SK-N-SH treated with all-trans-retinoic acid at 6 μM for 48 hours (cell line): Measurements from ENCODE around the gene MYO5B.
"Not testable (repeated sequence)": the region's sequence is repeated elsewhere in the genome, so short reads cannot be mapped to it uniquely, and the experiment has no call there.

Experiments
- ATAC-seq: fragments of 200-7000 bp; cut with Tn5 transposase; 3 replicates; pipeline ENCODE4 v1.9.1; 2020; ENCODE audit warnings: mild to moderate bottlenecking, moderate library complexity
- ARNTL ChIP-seq: fragments of 450-650 bp; formaldehyde crosslinking; IDR thresholded peaks from 2 replicates; pipeline ENCODE4 v1.5.0; 2020; ENCODE audit warnings: low read depth, mild to moderate bottlenecking, moderate library complexity, borderline replicate concordance
- BACH2 ChIP-seq: fragments of 250-450 bp; sonication (Bioruptor Pico); IDR thresholded peaks from 2 replicates; pipeline ENCODE4 v1.9.0; 2021; ENCODE audit warnings: mild to moderate bottlenecking, borderline replicate concordance
- CSDC2 ChIP-seq: fragments of 250-450 bp; sonication (Bioruptor Pico); IDR thresholded peaks from 2 replicates; pipeline ENCODE4 v1.5.0; 2020; ENCODE audit warnings: mild to moderate bottlenecking, moderate library complexity
- ESRRG ChIP-seq: fragments of 250-450 bp; sonication (Bioruptor Pico); IDR thresholded peaks from 2 replicates; pipeline ENCODE4 v1.6.1; 2021; ENCODE audit warnings: mild to moderate bottlenecking
- GLIS3 ChIP-seq: fragments of 250-450 bp; sonication (Bioruptor Pico); IDR thresholded peaks from 2 replicates; pipeline ENCODE4 v1.5.0; 2020; ENCODE audit warnings: mild to moderate bottlenecking, moderate library complexity
- ISL1 ChIP-seq: fragments of 250-450 bp; sonication (Bioruptor Pico); IDR thresholded peaks from 2 replicates; pipeline ENCODE4 v2.1.2; 2022; ENCODE audit warnings: mild to moderate bottlenecking, moderate library complexity
- OSR1 ChIP-seq: fragments of 250-450 bp; sonication (Bioruptor Pico); IDR thresholded peaks from 2 replicates; pipeline ENCODE4 v1.8.0; 2022; ENCODE audit warnings: moderate library complexity, mild to moderate bottlenecking, inconsistent platforms
- PPARA ChIP-seq: fragments of 250-450 bp; sonication (Bioruptor Pico); IDR thresholded peaks from 2 replicates; pipeline ENCODE4 v1.5.0; 2020; ENCODE audit warnings: mild to moderate bottlenecking, borderline replicate concordance
- RARB ChIP-seq: fragments of 250-450 bp; sonication (Bioruptor Pico); IDR thresholded peaks from 2 replicates; pipeline ENCODE4 v1.8.0; 2021; ENCODE audit warnings: mild to moderate bottlenecking, moderate library complexity
- SNAI2 ChIP-seq: fragments of 250-450 bp; sonication (Bioruptor Pico); IDR thresholded peaks from 2 replicates; pipeline ENCODE4 v1.5.0; 2020; ENCODE audit warnings: mild to moderate bottlenecking, moderate library complexity
- TCF4 ChIP-seq: fragments of 250-450 bp; sonication (Bioruptor Pico); IDR thresholded peaks from 2 replicates; pipeline ENCODE4 v1.8.0; 2021; ENCODE audit warnings: mild to moderate bottlenecking, moderate library complexity, borderline replicate concordance
- TOX ChIP-seq: fragments of 250-450 bp; sonication (Bioruptor Pico); IDR thresholded peaks from 2 replicates; pipeline ENCODE4 v1.8.0; 2021; ENCODE audit warnings: mild to moderate bottlenecking, moderate library complexity, borderline replicate concordance
- ZC3H10 ChIP-seq: fragments of 250-450 bp; sonication (Bioruptor Pico); IDR thresholded peaks from 2 replicates; pipeline ENCODE4 v1.5.1; 2021; ENCODE audit warnings: mild to moderate bottlenecking, moderate library complexity
- ZFP3 ChIP-seq: fragments of 250-450 bp; sonication (Bioruptor Pico); IDR thresholded peaks from 2 replicates; pipeline ENCODE4 v1.5.0; 2020; ENCODE audit warnings: mild to moderate bottlenecking, moderate library complexity
- ZFP30 ChIP-seq: fragments of 450-650 bp; formaldehyde crosslinking; IDR thresholded peaks from 2 replicates; pipeline ENCODE4 v1.5.0; 2022; ENCODE audit warnings: mild to moderate bottlenecking, moderate library complexity
- ZNF565 ChIP-seq: fragments of 450-650 bp; formaldehyde crosslinking; conservative IDR thresholded peaks from 2 replicates; pipeline ENCODE4 v1.5.0; 2020; ENCODE audit warnings: low read depth, mild to moderate bottlenecking, moderate library complexity
- ZNF70 ChIP-seq: fragments of 450-650 bp; formaldehyde crosslinking; IDR thresholded peaks from 2 replicates; pipeline ENCODE4 v1.5.0; 2020; ENCODE audit warnings: mild to moderate bottlenecking, moderate library complexity
- ZNF8 ChIP-seq: fragments of 450-650 bp; formaldehyde crosslinking; IDR thresholded peaks from 2 replicates; pipeline ENCODE4 v1.5.0; 2020; ENCODE audit warnings: mild to moderate bottlenecking, moderate library complexity
- TF ChIP-seq, protein P1 (sequence below): fragments of 250-450 bp; sonication (Bioruptor Pico); IDR thresholded peaks from 2 replicates; pipeline ENCODE4 v1.5.1; 2020; ENCODE audit warnings: low read depth, mild to moderate bottlenecking, moderate library complexity
- TF ChIP-seq, protein P2 (sequence below): fragments of 250-450 bp; sonication (Bioruptor Pico); IDR thresholded peaks from 2 replicates; pipeline ENCODE4 v1.8.0; 2021; ENCODE audit warnings: low read depth, mild to moderate bottlenecking, moderate library complexity, borderline replicate concordance
- TF ChIP-seq, protein P3 (sequence below): fragments of 250-450 bp; sonication (Bioruptor Pico); IDR thresholded peaks from 2 replicates; pipeline ENCODE4 v1.5.1; 2021; ENCODE audit warnings: mild to moderate bottlenecking, moderate library complexity
- TF ChIP-seq, protein P4 (sequence below): fragments of 250-450 bp; sonication (Bioruptor Pico); IDR thresholded peaks from 2 replicates; pipeline ENCODE4 v1.8.0; 2020; ENCODE audit warnings: mild to moderate bottlenecking, moderate library complexity, borderline replicate concordance

Gene MYO5B

DNA sequence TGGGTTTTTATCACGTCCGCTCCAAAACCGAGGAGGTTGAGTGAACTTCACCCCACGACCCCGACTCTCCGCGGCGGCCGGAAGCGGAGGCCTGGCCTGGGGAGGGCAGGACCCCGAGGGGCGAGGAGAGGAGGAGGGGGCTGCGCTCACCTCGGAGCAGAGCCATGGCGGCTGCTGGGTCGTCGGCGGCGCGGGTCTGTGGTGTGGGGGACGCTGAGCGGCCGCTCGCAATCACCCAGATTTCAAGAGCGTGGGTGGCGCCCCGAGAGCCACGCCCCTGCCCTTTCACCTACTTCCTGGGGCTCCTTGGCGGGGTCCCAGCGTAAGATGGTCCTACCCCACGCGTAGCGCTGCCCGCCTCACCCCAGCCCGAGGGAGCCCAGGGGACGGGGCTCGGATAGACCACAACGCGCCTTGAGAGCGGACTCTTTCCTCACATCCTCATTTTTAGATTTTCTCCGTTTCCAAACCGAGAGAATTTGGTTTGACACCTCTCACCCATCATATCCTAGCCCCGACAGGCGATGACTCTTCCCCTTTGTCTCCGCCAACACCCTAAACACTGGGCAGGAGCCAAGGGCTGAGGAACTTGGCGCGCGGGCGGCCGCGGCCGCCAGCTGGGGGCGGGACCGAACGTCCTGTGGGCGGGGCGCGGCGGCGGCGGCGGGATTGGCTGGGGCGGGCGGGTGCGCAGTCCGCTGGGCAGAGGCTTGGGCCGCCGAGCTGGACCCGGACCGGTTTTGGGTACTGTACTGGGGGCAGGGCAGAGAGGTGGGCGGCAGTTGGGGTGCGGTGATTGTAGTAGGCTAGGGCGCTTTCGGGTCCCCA is 381.4 kb downstream of the MYO5B start, which contains the start of gene ACAA2:
Gene ACAA2, minus strand, starts transcription at position 215 of the 828 bp plus-strand sequence. Its CDS starts 49 bp downstream, at position 166.
- TF ChIP-seq OSR1 (CRISPR knock-in tag) = no peak
- no peak for TF ChIP-seq ZFP3 (CRISPR knock-in tag)
- no peak for TF ChIP-seq BACH2 (CRISPR knock-in tag)
- peak; percentile 75; the same call in 1 of the 2 replicates for TF ChIP-seq PPARA (CRISPR knock-in tag)
- peak; percentile 90 for ATAC-seq

DNA sequence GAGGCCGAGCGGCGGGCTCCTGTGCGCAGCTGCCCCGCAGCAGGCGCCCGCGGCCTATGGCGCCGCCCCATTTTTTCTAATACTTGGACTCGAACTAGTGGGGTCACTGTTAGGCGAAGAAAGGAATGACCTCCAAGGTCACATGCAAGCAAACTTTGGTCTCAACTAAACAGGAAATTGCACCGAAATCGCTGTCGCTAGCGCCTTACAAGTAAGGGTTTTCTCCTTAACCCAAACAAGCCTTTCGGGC is 382.0 kb downstream of the MYO5B start:
- TF ChIP-seq, protein P1, sequence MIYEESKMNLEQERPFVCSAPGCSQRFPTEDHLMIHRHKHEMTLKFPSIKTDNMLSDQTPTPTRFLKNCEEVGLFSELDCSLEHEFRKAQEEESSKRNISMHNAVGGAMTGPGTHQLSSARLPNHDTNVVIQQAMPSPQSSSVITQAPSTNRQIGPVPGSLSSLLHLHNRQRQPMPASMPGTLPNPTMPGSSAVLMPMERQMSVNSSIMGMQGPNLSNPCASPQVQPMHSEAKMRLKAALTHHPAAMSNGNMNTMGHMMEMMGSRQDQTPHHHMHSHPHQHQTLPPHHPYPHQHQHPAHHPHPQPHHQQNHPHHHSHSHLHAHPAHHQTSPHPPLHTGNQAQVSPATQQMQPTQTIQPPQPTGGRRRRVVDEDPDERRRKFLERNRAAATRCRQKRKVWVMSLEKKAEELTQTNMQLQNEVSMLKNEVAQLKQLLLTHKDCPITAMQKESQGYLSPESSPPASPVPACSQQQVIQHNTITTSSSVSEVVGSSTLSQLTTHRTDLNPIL (CRISPR knock-in tag) = no peak
- TF ChIP-seq GLIS3 (CRISPR knock-in tag) (no peak), SNAI2 (CRISPR knock-in tag) (no peak), ARNTL (CRISPR knock-in tag) (no peak), ZNF70 (CRISPR knock-in tag) (no peak), ZFP3 (CRISPR knock-in tag) (no peak), RARB (CRISPR knock-in tag) (no peak), CSDC2 (CRISPR knock-in tag) (no peak), ZC3H10 (CRISPR knock-in tag) (no peak), ZNF565 (CRISPR knock-in tag) (no peak), TCF4 (CRISPR knock-in tag) (no peak), ESRRG (CRISPR knock-in tag) (no peak), ZFP30 (CRISPR knock-in tag) (no peak), OSR1 (CRISPR knock-in tag) (no peak), PPARA (CRISPR knock-in tag) (no peak)
- ATAC-seq = peak; percentile 5

DNA sequence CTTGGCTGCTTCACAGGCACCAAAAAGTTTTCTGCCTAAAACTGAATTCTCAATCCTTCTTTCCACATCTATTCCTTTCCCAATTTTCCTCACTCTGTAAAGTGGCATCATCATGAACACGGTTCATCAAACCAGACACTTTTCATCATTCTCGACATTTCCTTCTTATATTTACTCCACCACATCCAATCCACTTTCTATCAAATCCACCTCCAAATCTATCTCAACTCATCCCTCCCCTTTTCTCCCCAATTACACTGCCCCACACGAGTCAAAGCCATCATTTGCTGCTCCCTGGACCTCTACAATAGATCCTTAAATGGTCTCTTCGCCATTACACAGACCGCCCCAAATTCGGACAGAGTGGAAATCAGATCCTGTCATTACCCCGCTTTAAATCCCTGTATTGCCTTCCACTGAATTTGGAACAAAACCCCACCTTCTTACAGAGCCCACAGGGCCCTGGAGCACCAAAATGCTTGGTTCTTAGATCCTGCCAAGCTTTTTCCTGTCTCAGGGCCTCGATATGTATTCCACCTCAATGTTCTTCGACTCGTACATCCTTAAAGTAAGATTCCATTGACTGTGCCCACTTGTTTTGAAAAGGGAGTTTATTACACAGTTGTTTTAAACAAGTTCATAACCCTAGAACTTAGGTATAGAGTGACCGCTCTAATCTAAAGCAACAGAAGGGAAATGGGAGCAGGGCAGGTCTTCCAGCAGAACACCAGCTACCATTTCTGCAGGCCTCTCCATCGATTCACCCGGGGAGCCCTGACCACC is 382.5 kb downstream of the MYO5B start:
- ATAC-seq = peak; percentile 75
- TF ChIP-seq ISL1 (CRISPR knock-in tag) (no peak), ZNF70 (CRISPR knock-in tag) (no peak), GLIS3 (CRISPR knock-in tag) (no peak)
- TF ChIP-seq, all 23 proteins: peak for 0

DNA sequence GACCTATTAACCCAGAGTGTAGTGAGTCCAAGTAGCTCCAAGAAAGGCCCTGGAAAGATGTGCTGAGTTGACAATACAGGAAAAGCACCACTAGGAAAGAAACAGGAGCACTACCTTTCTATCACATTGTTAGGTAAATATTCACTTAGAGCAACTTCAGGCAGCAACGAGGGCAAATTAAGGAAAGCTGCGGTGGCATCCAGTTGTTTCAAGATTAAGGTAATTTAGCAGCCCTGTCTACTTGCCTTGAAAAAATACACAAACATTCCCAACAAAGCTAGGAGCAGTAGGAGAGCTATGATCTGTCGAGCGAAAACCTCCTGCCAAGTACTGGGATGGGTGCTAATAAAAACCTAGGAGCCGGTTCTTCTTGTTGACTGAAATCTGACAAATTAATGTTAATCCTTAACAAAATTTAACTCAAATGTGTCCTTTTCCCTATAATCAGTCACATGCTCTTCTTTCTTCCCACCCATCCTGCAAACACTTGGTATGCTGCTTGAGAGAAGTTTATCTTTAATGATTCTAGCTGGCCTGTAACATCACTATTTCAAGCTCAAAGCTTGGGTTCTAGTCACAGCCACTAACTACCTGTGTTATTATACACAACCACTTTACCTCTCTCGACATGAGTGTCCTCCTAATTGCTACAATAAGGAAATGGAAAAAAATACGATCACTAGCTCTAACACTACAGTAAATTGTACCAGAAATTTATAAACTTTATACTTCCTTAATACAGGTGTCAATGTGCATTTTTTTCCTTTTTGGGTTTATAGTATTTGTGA is 383.6 kb downstream of the MYO5B start:
- no peak for ATAC-seq
- TF ChIP-seq, protein P2, sequence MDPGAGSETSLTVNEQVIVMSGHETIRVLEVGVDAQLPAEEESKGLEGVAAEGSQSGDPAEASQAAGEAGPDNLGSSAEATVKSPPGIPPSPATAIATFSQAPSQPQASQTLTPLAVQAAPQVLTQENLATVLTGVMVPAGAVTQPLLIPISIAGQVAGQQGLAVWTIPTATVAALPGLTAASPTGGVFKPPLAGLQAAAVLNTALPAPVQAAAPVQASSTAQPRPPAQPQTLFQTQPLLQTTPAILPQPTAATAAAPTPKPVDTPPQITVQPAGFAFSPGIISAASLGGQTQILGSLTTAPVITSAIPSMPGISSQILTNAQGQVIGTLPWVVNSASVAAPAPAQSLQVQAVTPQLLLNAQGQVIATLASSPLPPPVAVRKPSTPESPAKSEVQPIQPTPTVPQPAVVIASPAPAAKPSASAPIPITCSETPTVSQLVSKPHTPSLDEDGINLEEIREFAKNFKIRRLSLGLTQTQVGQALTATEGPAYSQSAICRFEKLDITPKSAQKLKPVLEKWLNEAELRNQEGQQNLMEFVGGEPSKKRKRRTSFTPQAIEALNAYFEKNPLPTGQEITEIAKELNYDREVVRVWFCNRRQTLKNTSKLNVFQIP (CRISPR knock-in tag) = no peak
- TF ChIP-seq ZNF8 (CRISPR knock-in tag) = no peak
- TF ChIP-seq, protein P1 (CRISPR knock-in tag) = no peak
- TF ChIP-seq OSR1 (CRISPR knock-in tag) = no peak
- TF ChIP-seq CSDC2 (CRISPR knock-in tag) = no peak
- TF ChIP-seq ZNF70 (CRISPR knock-in tag) = no peak
- TF ChIP-seq, protein P3, sequence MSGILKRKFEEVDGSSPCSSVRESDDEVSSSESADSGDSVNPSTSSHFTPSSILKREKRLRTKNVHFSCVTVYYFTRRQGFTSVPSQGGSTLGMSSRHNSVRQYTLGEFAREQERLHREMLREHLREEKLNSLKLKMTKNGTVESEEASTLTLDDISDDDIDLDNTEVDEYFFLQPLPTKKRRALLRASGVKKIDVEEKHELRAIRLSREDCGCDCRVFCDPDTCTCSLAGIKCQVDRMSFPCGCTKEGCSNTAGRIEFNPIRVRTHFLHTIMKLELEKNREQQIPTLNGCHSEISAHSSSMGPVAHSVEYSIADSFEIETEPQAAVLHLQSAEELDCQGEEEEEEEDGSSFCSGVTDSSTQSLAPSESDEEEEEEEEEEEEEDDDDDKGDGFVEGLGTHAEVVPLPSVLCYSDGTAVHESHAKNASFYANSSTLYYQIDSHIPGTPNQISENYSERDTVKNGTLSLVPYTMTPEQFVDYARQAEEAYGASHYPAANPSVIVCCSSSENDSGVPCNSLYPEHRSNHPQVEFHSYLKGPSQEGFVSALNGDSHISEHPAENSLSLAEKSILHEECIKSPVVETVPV (CRISPR knock-in tag) = no peak
- TF ChIP-seq TOX (CRISPR knock-in tag) = no peak
- TF ChIP-seq ZFP30 (CRISPR knock-in tag) = no peak
- TF ChIP-seq ZFP3 (CRISPR knock-in tag) = no peak
- TF ChIP-seq ISL1 (CRISPR knock-in tag) = no peak
- no peak for TF ChIP-seq RARB (CRISPR knock-in tag)
- no peak for TF ChIP-seq ZNF565 (CRISPR knock-in tag)
- TF ChIP-seq BACH2 (CRISPR knock-in tag) = no peak
- no peak for TF ChIP-seq ZC3H10 (CRISPR knock-in tag)
- TF ChIP-seq, protein P4, sequence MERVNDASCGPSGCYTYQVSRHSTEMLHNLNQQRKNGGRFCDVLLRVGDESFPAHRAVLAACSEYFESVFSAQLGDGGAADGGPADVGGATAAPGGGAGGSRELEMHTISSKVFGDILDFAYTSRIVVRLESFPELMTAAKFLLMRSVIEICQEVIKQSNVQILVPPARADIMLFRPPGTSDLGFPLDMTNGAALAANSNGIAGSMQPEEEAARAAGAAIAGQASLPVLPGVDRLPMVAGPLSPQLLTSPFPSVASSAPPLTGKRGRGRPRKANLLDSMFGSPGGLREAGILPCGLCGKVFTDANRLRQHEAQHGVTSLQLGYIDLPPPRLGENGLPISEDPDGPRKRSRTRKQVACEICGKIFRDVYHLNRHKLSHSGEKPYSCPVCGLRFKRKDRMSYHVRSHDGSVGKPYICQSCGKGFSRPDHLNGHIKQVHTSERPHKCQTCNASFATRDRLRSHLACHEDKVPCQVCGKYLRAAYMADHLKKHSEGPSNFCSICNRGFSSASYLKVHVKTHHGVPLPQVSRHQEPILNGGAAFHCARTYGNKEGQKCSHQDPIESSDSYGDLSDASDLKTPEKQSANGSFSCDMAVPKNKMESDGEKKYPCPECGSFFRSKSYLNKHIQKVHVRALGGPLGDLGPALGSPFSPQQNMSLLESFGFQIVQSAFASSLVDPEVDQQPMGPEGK (CRISPR knock-in tag) = no peak

DNA sequence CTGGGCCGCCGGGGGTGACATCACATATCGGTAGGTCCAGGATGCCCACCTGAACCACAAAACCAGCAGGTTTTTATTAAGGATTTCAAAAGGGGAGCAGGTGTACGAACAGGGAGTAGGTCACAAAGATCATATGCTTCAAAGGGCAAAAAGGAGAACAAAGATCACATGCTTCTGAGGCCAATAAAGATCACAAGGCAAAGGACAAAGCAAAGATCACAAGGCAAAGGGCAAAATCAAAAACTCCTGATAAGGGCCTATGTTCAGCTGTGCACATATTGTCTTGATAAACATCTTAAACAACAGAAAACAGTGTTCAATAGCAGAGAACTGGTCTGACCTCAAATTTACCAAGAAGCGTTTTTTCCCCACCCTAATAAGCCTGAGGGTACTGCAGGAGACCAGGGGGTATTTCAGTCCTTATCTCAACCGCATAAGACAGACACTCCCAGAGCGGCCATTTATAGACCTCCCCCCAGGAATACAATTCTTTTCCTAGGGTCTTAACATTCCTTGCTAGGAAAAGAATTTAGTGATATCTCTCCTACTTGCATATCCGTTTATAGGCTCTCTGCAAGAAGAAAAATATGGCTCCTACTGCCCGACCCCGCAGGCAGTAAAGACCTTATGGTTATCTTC is 386.3 kb downstream of the MYO5B start:
- ATAC-seq = not testable (repeated sequence)
